SU-DHL-6 (cell line): ENCODE measurements around the gene DHRS1.

Experiments
- H2AFZ ChIP-seq: fragments of 200-600 bp; sonication (generic); 2 replicates; pipeline ENCODE4 v1.6.1; 2014; ENCODE audit warnings: low read depth, mild to moderate bottlenecking, moderate library complexity, mixed read lengths, antibody characterized with exemption, low read length; ENCODE audit not compliant: severe bottlenecking
- H3F3A ChIP-seq: fragments of 200-600 bp; shearing (Covaris generic); 2 replicates; pipeline ENCODE4 v1.6.0; 2016; ENCODE audit warnings: antibody characterized with exemption, mild to moderate bottlenecking; ENCODE audit not compliant: insufficient read depth
- H3K27ac ChIP-seq: fragments of 200-600 bp; sonication (generic); 2 replicates; pipeline ENCODE4 v1.5.1; 2016; ENCODE audit warnings: low read depth, mild to moderate bottlenecking, low read length, moderate library complexity, mixed read lengths
- H3K27me3 ChIP-seq: fragments of 200-600 bp; sonication (generic), shearing (Covaris generic); 2 replicates; pipeline ENCODE4 v1.6.0; 2014; ENCODE audit warnings: mild to moderate bottlenecking, low read length
- H3K36me3 ChIP-seq: fragments of 200-600 bp; sonication (generic); 2 replicates; pipeline ENCODE4 v1.6.1; 2014; ENCODE audit warnings: mild to moderate bottlenecking, low read length, mixed read lengths
- H3K4me2 ChIP-seq: fragments of 300-600, 200-600 bp; shearing (Covaris generic), sonication (generic); 2 replicates; pipeline ENCODE4 v1.6.0; 2014; ENCODE audit warnings: low read length, low read depth, mild to moderate bottlenecking; ENCODE audit not compliant: poor library complexity, severe bottlenecking
- H3K4me3 ChIP-seq: fragments of 200-600 bp; sonication (generic); 2 replicates; pipeline ENCODE4 v1.5.1; 2014; ENCODE audit warnings: antibody characterized with exemption, low read length, mild to moderate bottlenecking, mixed read lengths; ENCODE audit not compliant: insufficient read depth, poor library complexity, severe bottlenecking
- H3K79me2 ChIP-seq: fragments of 200-600 bp; sonication (generic); 2 replicates; pipeline ENCODE4 v1.6.1; 2014; ENCODE audit warnings: mild to moderate bottlenecking, low read length, moderate library complexity; ENCODE audit not compliant: insufficient read depth
- H3K9ac ChIP-seq: fragments of 200-600 bp; sonication (generic); 2 replicates; pipeline ENCODE4 v1.7.0; 2014; ENCODE audit warnings: mild to moderate bottlenecking, low read length
- H3K9me2 ChIP-seq: fragments of 200-600 bp; sonication (generic); replicated peaks from 2 replicates; pipeline ENCODE4 v1.6.1; 2014; ENCODE audit warnings: low read length; ENCODE audit not compliant: insufficient read depth
- H3K9me3 ChIP-seq: fragments of 200-600 bp; sonication (generic); 2 replicates; pipeline ENCODE4 v1.6.1; 2014; ENCODE audit warnings: low read length, mixed read lengths; ENCODE audit not compliant: insufficient read depth
- H4K20me1 ChIP-seq: fragments of 200-600 bp; sonication (generic); 2 replicates; pipeline ENCODE4 v1.6.1; 2014; ENCODE audit warnings: low read depth, mild to moderate bottlenecking, antibody characterized with exemption, low read length, moderate library complexity, mixed read lengths
- CTCF ChIP-seq: fragments of 200-600 bp; sonication (generic); IDR thresholded peaks from one replicate; pipeline ENCODE4 v1.5.1; 2017; ENCODE audit warnings: antibody characterized with exemption, mild to moderate bottlenecking, low read length, moderate library complexity; ENCODE audit not compliant: insufficient read depth, poor library complexity, severe bottlenecking
- EZH2phosphoT487 ChIP-seq: fragments of 200-600 bp; sonication (generic), shearing (Covaris generic); conservative IDR thresholded peaks from 2 replicates; pipeline ENCODE4 v1.6.1; 2018; ENCODE audit warnings: mild to moderate bottlenecking, antibody characterized with exemption, low read length, moderate library complexity, mixed read lengths

DHRS1 gene

GRCh38 chr14:24324024-24324423, 24.4 kb upstream of the DHRS1 start:
- TF ChIP-seq CTCF, result no peak
- Histone ChIP-seq H3K9me3 (no peaks in the 10 kb centered on the region), H3K9ac (no peak overlapping the region), H3K79me2 (no peaks in the 10 kb centered on the region), H3K36me3 (no peaks in the 10 kb centered on the region), H3K9me2 (no peaks in the 10 kb centered on the region), H3K4me3 (no peak overlapping the region), H3K27me3 (no peaks in the 10 kb centered on the region), H3K27ac (no peak overlapping the region), H2AFZ (no peak overlapping the region), H3F3A (no peaks in the 10 kb centered on the region), H3K4me2 (no peak overlapping the region), H4K20me1 (no peaks in the 10 kb centered on the region)

- no peaks in the 10 kb centered on the region for H3K9me3 ChIP-seq
- no peak overlapping the region for H2AFZ ChIP-seq
- no peak overlapping the region for H3K4me2 ChIP-seq
- no peaks in the 10 kb centered on the region for H3K9me2 ChIP-seq
- H3K9ac ChIP-seq, result no peak overlapping the region
- H3K27ac ChIP-seq, result no peak overlapping the region
- no peaks in the 10 kb centered on the region for H3F3A ChIP-seq
- no peaks in the 10 kb centered on the region for H4K20me1 ChIP-seq
- no peaks in the 10 kb centered on the region for H3K27me3 ChIP-seq
- H3K4me3 ChIP-seq, result no peak overlapping the region
- TF ChIP-seq EZH2phosphoT487 (no peak), CTCF (no peak)
- no peaks in the 10 kb centered on the region for H3K79me2 ChIP-seq
- H3K36me3 ChIP-seq, result no peaks in the 10 kb centered on the region
Measured at GRCh38 chr14:24323341-24323740, 23.8 kb upstream of the DHRS1 start.

- Histone ChIP-seq H3K79me2 (no peaks in the 10 kb centered on the region), H3K27ac (no peak overlapping the region), H3K4me2 (no peak overlapping the region), H3K9me3 (no peaks in the 10 kb centered on the region), H2AFZ (no peak overlapping the region), H3K9ac (no peak overlapping the region), H4K20me1 (no peaks in the 10 kb centered on the region), H3K36me3 (no peaks in the 10 kb centered on the region), H3K27me3 (no peaks in the 10 kb centered on the region), H3K9me2 (no peaks in the 10 kb centered on the region), H3K4me3 (no peak overlapping the region), H3F3A (no peaks in the 10 kb centered on the region)
- no peak for TF ChIP-seq CTCF
Measured at GRCh38 chr14:24322672-24323071, 23.1 kb upstream of the DHRS1 start.
